Measurements from ENCODE around the gene RANBP17.
"Not testable (repeated sequence)": the region's sequence is repeated elsewhere in the genome, so short reads cannot be mapped to it uniquely, and the experiment has no call there.

Gene RANBP17

DNA sequence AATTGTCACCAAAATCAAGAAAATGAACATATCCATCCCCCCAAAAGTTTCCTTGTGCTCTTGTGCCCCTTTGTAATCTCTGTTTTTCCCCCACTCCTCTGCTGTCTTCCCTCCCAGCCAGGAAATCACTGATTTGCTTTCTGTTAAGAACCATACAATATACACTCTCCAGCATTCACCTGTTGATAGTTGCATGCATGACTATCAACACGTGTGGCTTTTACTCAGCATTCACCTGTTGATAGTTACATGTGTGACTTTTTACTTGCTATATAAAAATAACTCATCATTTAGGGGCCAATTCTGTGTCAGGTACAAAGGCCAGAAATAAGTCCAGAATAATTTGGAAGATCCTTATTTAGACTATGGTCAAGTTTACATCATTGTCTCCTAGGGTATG is 6.0 kb downstream of the RANBP17 start:
- TF ChIP-seq, protein P1, sequence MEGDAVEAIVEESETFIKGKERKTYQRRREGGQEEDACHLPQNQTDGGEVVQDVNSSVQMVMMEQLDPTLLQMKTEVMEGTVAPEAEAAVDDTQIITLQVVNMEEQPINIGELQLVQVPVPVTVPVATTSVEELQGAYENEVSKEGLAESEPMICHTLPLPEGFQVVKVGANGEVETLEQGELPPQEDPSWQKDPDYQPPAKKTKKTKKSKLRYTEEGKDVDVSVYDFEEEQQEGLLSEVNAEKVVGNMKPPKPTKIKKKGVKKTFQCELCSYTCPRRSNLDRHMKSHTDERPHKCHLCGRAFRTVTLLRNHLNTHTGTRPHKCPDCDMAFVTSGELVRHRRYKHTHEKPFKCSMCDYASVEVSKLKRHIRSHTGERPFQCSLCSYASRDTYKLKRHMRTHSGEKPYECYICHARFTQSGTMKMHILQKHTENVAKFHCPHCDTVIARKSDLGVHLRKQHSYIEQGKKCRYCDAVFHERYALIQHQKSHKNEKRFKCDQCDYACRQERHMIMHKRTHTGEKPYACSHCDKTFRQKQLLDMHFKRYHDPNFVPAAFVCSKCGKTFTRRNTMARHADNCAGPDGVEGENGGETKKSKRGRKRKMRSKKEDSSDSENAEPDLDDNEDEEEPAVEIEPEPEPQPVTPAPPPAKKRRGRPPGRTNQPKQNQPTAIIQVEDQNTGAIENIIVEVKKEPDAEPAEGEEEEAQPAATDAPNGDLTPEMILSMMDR (IDR thresholded peaks at IDR 0.05) = no peak
- H3K9me3 Mint-ChIP-seq = peaks cover 40% of the 10 kb centered on the region
- DNase-seq = no peak
- H3K27me3 Mint-ChIP-seq (ENCODE audit: low read depth, poor library complexity) = peaks cover 5% of the 10 kb centered on the region
- no peak overlapping the region for H3K4me3 Mint-ChIP-seq
- H3K4me1 Mint-ChIP-seq = peaks cover 19% of the 10 kb centered on the region
- H3K36me3 Mint-ChIP-seq (ENCODE audit: low read depth) = peaks cover 71% of the 10 kb centered on the region
- H3K27ac Mint-ChIP-seq = no peak overlapping the region

DNA sequence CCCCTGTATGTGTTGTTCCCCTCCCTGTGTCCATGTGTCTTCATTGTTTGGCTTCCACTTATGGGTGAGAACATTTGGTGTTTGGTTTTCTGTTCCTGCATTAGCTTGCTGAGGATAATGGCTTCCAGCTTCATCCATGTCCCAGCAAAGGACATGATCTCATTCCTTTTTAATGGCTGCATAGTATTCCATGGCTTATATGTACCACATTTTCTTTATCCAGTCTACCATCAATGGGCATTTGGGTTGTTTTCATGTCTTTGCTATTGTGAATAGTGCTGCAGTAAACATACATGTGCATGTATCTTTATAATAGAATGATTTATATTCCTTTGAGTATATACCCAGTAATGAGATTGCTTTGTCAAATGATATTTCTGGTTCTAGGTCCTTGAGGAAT is 8.6 kb downstream of the RANBP17 start:
- H3K4me1 Mint-ChIP-seq; H3K27me3 Mint-ChIP-seq (ENCODE audit: low read depth, poor library complexity); H3K4me3 Mint-ChIP-seq; H3K27ac Mint-ChIP-seq; DNase-seq: not testable (repeated sequence)
- Mint-ChIP-seq H3K36me3 (ENCODE audit: low read depth) (peaks cover 81% of the 10 kb centered on the region), H3K9me3 (peaks cover 59% of the 10 kb centered on the region)

DNA sequence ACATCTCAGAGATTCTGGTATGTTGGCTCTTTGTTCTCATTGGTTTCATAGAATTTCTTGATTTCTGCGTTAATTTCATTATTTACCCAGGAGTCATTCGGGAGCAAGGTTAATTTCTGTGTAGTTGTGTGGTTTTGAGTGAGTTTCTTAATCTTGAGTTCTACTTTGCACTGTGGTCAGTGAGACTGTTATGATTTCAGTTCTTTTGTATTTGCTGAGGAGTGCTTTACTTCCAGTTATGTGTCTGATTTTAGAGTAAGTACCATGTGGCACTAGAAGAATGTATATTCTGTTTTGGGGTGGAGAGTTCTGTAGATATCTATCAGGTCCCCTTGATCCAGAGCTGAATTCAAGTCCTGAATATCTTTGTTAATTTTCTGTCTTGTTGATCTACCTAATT is 12.2 kb downstream of the RANBP17 start:
- TF ChIP-seq, protein P1 (IDR thresholded peaks at IDR 0.05) = no peak
- Mint-ChIP-seq H3K4me3 (no peak overlapping the region), H3K4me1 (no peaks in the 10 kb centered on the region), H3K36me3 (ENCODE audit: low read depth) (peaks cover 90% of the 10 kb centered on the region), H3K9me3 (peaks cover 72% of the 10 kb centered on the region), H3K27ac (no peak overlapping the region), H3K27me3 (ENCODE audit: low read depth, poor library complexity) (peaks cover 8% of the 10 kb centered on the region)
- no peak for DNase-seq

DNA sequence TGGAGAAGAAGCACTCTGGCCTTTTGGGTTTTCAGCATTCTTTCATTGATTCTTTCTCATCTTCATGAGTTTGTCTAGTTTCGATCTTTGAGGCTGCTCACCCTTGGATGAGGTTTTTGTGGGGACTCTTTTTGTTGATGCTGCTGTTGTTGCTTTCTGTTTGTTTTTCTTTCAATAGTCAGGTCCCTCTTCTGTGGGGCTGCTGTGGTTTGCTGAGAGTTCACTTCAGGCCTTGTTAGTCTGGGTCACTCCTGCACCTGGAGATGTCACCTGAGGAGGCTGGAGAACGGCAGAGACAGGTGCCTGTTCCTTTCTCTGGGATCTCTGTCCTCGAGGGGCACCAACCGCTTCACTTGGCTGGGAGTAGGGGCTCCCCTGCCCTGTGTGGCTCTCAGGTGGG is 14.0 kb downstream of the RANBP17 start:
- Mint-ChIP-seq H3K36me3 (ENCODE audit: low read depth) (peaks cover 85% of the 10 kb centered on the region), H3K4me3 (no peak overlapping the region), H3K27ac (no peak overlapping the region), H3K27me3 (ENCODE audit: low read depth, poor library complexity) (peaks cover 8% of the 10 kb centered on the region), H3K9me3 (peaks cover 59% of the 10 kb centered on the region), H3K4me1 (no peaks in the 10 kb centered on the region)
- no peak for DNase-seq
- TF ChIP-seq, protein P1 (IDR thresholded peaks at IDR 0.05) = no peak

DNA sequence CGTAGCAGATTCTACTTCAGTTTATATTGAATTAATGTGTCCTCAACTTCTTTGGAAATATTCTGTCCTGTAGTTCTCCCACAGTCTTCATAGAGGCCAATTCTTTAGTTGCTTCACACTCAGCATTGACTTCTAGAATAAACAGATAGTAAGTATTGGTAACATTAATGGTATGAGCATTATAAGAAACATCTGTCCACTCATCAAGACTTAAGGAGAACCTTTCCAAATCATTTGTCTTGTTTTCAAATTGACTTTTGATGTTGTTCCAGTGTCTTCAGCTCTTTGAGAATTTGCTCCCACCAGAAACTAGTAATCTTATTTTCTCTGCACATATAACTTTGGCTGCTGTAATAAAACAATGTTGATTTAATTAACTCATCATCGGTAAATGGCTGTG is 18.3 kb downstream of the RANBP17 start:
- peaks cover 8% of the 10 kb centered on the region for H3K27me3 Mint-ChIP-seq (ENCODE audit: low read depth, poor library complexity)
- H3K9me3 Mint-ChIP-seq = peaks cover 16% of the 10 kb centered on the region
- DNase-seq = no peak
- TF ChIP-seq, protein P1 (IDR thresholded peaks at IDR 0.05) = no peak
- no peak overlapping the region for H3K4me3 Mint-ChIP-seq
- peaks cover 74% of the 10 kb centered on the region for H3K36me3 Mint-ChIP-seq (ENCODE audit: low read depth)
- H3K4me1 Mint-ChIP-seq = peaks cover 10% of the 10 kb centered on the region
- H3K27ac Mint-ChIP-seq = no peak overlapping the region

DNA sequence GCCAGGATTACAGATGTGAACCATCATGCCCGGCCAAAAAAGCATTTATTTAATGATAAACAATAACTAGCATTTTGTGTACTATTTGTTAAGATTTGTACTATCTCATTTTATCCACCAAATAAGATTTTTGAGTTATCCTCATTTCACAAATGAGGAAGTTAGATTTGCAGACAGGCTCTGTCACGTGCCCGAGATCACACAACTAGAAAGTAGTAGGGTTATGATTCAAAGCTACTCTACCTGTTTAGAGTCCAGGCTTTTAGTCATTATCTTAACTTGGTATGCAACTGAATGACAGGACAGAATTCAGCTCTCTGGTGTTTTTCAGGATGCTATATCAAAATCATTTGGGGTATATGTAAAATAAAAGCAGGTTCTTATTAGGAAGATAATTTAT is 20.5 kb downstream of the RANBP17 start:
- H3K27me3 Mint-ChIP-seq (ENCODE audit: low read depth, poor library complexity) = no peaks in the 10 kb centered on the region
- peaks cover 21% of the 10 kb centered on the region for H3K4me1 Mint-ChIP-seq
- H3K27ac Mint-ChIP-seq = no peak overlapping the region
- TF ChIP-seq, protein P1 (IDR thresholded peaks at IDR 0.05) = no peak
- peaks cover 69% of the 10 kb centered on the region for H3K36me3 Mint-ChIP-seq (ENCODE audit: low read depth)
- H3K9me3 Mint-ChIP-seq = no peaks in the 10 kb centered on the region
- no peak overlapping the region for H3K4me3 Mint-ChIP-seq
- no peak for DNase-seq

All from nephron progenitor cell (in vitro differentiated cells).